ENCODE measurements around the gene KIAA1210. TPM values are rescaled to one million over a fixed set of nuclear protein-coding genes. Genes with fewer than 3 reads are reported as not detected.

The KIAA1210 gene
- total and polyA plus RNA-seq, 10 of the 15 experiments (the other 5 are each of a cell fraction or from before 2014, with no cell fraction given), result 0.01 TPM; not detected in 9

- TF ChIP-seq RCOR1 (conservative IDR thresholded peaks at IDR 0.05; ENCODE audit: low read depth, low read length), result no peak
- TF ChIP-seq CHD4 (IDR thresholded peaks at IDR 0.05), result no peak
- TF ChIP-seq, protein P1, sequence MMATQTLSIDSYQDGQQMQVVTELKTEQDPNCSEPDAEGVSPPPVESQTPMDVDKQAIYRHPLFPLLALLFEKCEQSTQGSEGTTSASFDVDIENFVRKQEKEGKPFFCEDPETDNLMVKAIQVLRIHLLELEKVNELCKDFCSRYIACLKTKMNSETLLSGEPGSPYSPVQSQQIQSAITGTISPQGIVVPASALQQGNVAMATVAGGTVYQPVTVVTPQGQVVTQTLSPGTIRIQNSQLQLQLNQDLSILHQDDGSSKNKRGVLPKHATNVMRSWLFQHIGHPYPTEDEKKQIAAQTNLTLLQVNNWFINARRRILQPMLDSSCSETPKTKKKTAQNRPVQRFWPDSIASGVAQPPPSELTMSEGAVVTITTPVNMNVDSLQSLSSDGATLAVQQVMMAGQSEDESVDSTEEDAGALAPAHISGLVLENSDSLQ (IDR thresholded peaks at IDR 0.05), result no peak
- no peak for TF ChIP-seq PAX5 (IDR thresholded peaks at IDR 0.05; ENCODE audit: borderline replicate concordance, low read depth, low read length)
- no peak for TF ChIP-seq IRF4 (IDR thresholded peaks at IDR 0.05; ENCODE audit: low read depth, low read length)
These were observed 6.3 kb downstream of the KIAA1210 start (continued) for GRCh38 chrX:119121341-119121740.

GRCh38 chrX:119118780-119119395, 8.7 kb downstream of the KIAA1210 start:
- ATAC-seq, result peak; percentile 99
- POLR2A ChIA-PET, result no interaction called here

More at GRCh38 chrX:119118780-119119395, 8.7 kb downstream of the KIAA1210 start:
- no peak for DNase-seq (ENCODE audit: low read depth, low spot score)
- H3K4me3 ChIP-seq, result no peak overlapping the region
- H3K27ac ChIP-seq (ENCODE audit: control insufficient read depth, insufficient read depth), result no peak overlapping the region
- H3K79me2 ChIP-seq (ENCODE audit: control insufficient read depth, insufficient read depth, low read length), result no peaks in the 10 kb centered on the region
- no peaks in the 10 kb centered on the region; a peak in 2 of 4 replicates for H3K27me3 ChIP-seq (replicated peaks in 1 of 2; ENCODE audit: control insufficient read depth in 2 of 2, insufficient read depth in 2 of 2, low read length in 1 of 2)
- H3K36me3 ChIP-seq (ENCODE audit: control insufficient read depth in 2 of 2, insufficient read depth in 2 of 2, low read length in 1 of 2), result no peaks in the 10 kb centered on the region
- H4K20me1 ChIP-seq (ENCODE audit: control insufficient read depth, insufficient read depth), result no peaks in the 10 kb centered on the region
- TF ChIP-seq SMC3 (IDR thresholded peaks at IDR 0.05; ENCODE audit: borderline replicate concordance, low read length) (peak; percentile 73), SIX5 (IDR thresholded peaks at IDR 0.05; ENCODE audit: low read depth, low read length, severe bottlenecking) (no peak), RAD21 (IDR thresholded peaks at IDR 0.05; ENCODE audit: insufficient read depth, low read depth, low read length) (peak; percentile 79)
- TF ChIP-seq, protein P2, sequence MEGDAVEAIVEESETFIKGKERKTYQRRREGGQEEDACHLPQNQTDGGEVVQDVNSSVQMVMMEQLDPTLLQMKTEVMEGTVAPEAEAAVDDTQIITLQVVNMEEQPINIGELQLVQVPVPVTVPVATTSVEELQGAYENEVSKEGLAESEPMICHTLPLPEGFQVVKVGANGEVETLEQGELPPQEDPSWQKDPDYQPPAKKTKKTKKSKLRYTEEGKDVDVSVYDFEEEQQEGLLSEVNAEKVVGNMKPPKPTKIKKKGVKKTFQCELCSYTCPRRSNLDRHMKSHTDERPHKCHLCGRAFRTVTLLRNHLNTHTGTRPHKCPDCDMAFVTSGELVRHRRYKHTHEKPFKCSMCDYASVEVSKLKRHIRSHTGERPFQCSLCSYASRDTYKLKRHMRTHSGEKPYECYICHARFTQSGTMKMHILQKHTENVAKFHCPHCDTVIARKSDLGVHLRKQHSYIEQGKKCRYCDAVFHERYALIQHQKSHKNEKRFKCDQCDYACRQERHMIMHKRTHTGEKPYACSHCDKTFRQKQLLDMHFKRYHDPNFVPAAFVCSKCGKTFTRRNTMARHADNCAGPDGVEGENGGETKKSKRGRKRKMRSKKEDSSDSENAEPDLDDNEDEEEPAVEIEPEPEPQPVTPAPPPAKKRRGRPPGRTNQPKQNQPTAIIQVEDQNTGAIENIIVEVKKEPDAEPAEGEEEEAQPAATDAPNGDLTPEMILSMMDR (IDR thresholded peaks at IDR 0.05 in 2 of 3, conservative IDR thresholded peaks at IDR 0.05 in 1 of 3; ENCODE audit: control insufficient read depth in 2 of 3, extremely low read depth in 1 of 3, insufficient read depth in 1 of 3, low read depth in 3 of 3, low read length in 3 of 3), result peak; percentile 75 to 91 (median 90); a peak in 5 of 6 replicates
- no peak overlapping the region for H3K4me2 ChIP-seq (ENCODE audit: control insufficient read depth, insufficient read depth)
- in situ Hi-C loops (cut with MboI) (no loop called here), intact Hi-C loops (cut with micrococcal nuclease; ENCODE audit: unreplicated experiment) (loop anchor here (1.0 to 5.0 kb wide), 2 partner anchors 98 to 147 kb away; no protein-coding TSS in a partner anchor)
- no peak overlapping the region for H3K9ac ChIP-seq (ENCODE audit: control insufficient read depth, insufficient read depth, low read length)
- CTCF ChIA-PET, result interaction anchor here (0.7 to 4.3 kb wide), 15 partner anchors 9 to 393 kb away, joined by 3 to 23 read pairs (median 4); partner anchors contain the start of gene KIAA1210
- WGBS (ENCODE audit: insufficient coverage, insufficient replicate concordance, low lambda C conversion rate, missing lambda C conversion rate), result 2% methylated on average over 6 of the region's 6 CpGs
- no TSS peak for BruUV-seq (replicated peaks)
- RAD21 ChIA-PET (ENCODE audit: unreplicated experiment), result interaction anchor here (1.0 to 1.4 kb wide), 3 partner anchors 8 to 271 kb away, joined by 3 to 5 read pairs (median 3); partner anchors contain the start of gene KIAA1210
- SMC1A ChIA-PET (ENCODE audit: uncharacterized antibody, unreplicated experiment), result interaction anchor here (0.9 to 1.9 kb wide), 8 partner anchors 9 to 147 kb away, joined by 3 to 6 read pairs (median 4); partner anchors contain the start of gene KIAA1210
- FAIRE-seq, result peak; percentile 76
- H3K9me3 ChIP-seq (replicated peaks; ENCODE audit: control insufficient read depth, insufficient read depth, low read length), result no peaks in the 10 kb centered on the region
- H3K4me1 ChIP-seq (ENCODE audit: control insufficient read depth, insufficient read depth, low read length), result no peaks in the 10 kb centered on the region
- H2AFZ ChIP-seq (ENCODE audit: control insufficient read depth, low read depth, low read length), result no peak overlapping the region
